ENCODE results near the gene SIMC1. TPM values are rescaled to one million over a fixed set of nuclear protein-coding genes. Genes with fewer than 3 reads are reported as not detected.
"Not testable (repeated sequence)": the region's sequence is repeated elsewhere in the genome, so short reads cannot be mapped to it uniquely, and the experiment has no call there.

Gene SIMC1
- total RNA-seq, 2 experiments from 2014 or later, result 23.5 to 24.8 TPM

DNA sequence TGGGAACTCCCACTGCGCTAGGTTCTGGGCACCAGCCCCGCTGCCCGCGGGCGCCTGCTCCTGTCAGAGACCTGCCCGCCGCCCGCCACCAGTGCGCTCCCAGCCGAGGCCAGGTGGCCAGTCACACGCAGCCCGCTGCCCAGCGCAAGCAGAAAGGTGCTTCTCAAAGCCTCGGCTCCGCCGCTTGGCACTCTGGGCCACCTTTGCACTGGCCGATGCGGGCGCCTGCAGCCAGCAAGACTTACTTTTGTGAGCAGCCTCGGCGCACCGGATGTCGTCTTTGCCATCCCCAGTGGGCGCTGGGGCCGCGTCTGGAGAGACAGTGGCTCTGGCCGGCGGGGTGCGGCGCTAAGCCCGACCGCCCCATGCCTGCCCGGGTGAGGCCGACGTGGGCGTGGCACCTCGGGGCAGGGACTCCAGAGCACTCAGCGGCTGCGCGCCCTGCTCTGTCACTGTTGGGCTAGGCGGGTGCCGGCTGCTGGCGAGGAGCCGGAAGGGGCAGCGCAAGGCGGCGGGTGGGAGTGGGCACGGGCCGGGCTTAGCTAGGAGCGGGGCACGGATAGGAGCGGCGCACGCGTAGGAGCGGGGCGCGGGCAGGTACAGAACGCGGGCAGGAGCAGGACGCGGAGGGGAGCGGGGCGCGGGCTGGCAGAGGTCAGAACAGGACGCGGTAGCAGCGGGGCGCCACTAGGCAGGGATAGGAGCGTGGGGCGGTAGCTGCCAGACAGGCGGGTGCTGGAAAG is 39.1 kb upstream of the SIMC1 start:
- Mint-ChIP-seq H3K4me3 (peak overlapping the region; percentile 68), H3K27me3 (peaks cover 25% of the 10 kb centered on the region)
- peak; percentile 14 for DNase-seq
- H3K36me3 Mint-ChIP-seq, H3K9me3 Mint-ChIP-seq, H3K4me1 Mint-ChIP-seq, H3K27ac Mint-ChIP-seq: not testable (repeated sequence)

DNA sequence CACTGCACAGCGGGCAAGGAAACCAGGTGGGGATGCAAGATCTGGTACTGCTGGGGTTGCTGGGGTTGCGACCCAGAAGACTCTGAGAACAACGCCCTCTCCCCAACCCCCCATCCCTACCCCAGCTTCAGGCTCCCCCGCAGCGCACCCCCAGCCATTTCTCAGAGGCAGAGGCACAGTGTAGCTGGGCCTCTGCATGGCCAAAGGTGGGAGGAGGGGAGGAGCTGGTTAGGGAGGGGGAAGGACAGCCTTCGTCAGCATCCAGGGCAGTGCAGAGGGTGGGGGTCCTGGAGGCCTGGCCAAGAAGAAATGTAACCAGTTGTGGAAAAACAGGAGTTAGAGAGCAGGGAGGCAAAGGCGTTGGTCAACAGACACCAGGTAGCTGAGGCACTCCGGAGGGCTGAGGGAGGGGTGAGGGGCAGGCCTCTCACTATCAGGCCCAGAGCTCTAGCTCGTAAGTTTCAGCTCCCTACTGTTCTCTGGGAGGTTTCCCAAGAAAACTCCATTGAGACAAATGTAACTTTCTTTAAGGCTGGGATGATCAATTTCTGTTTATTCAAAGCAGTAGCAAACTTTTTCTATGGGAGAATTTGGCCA is 38.3 kb upstream of the SIMC1 start:
- H3K27me3 Mint-ChIP-seq, result peaks cover 25% of the 10 kb centered on the region
- H3K27ac Mint-ChIP-seq, DNase-seq, H3K4me3 Mint-ChIP-seq, H3K4me1 Mint-ChIP-seq, H3K9me3 Mint-ChIP-seq, H3K36me3 Mint-ChIP-seq: not testable (repeated sequence)

GRCh38 chr5:176201811-176202210 is 36.4 kb upstream of the SIMC1 start:
- H3K27ac Mint-ChIP-seq, result no peak overlapping the region
- peaks cover 25% of the 10 kb centered on the region for H3K27me3 Mint-ChIP-seq
- H3K4me3 Mint-ChIP-seq, result no peak overlapping the region
- no peaks in the 10 kb centered on the region for H3K9me3 Mint-ChIP-seq
- peaks cover 4% of the 10 kb centered on the region for H3K4me1 Mint-ChIP-seq
- no peaks in the 10 kb centered on the region for H3K36me3 Mint-ChIP-seq
- no peak for DNase-seq

DNA sequence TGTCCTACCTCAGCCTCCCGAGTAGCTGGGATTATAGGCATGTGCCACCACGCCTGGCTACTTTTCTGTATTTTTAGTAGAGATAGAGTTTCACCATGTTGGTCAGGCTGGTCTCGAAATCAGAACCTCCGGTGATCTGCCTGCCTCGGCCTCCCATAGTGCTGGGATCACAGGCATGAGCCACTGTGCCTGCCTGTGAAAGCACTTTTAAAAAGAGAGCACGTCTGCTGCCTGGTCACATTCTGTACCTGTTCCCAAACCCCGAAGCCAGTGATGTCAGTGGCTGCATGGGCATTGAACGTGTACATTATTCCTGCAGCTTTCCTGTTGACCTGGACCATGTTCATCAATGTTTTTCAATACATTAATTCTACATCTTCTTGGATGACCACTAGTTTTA is 35.1 kb upstream of the SIMC1 start:
- Mint-ChIP-seq H3K27ac (no peak overlapping the region), H3K36me3 (no peaks in the 10 kb centered on the region), H3K4me1 (no peaks in the 10 kb centered on the region), H3K27me3 (peaks cover 18% of the 10 kb centered on the region), H3K9me3 (no peaks in the 10 kb centered on the region), H3K4me3 (no peak overlapping the region)
- no peak for DNase-seq

- H3K4me1 Mint-ChIP-seq, H3K36me3 Mint-ChIP-seq, H3K27ac Mint-ChIP-seq, DNase-seq, H3K4me3 Mint-ChIP-seq, H3K9me3 Mint-ChIP-seq: not testable (repeated sequence)
- peaks cover 15% of the 10 kb centered on the region for H3K27me3 Mint-ChIP-seq
Measured at GRCh38 chr5:176203535-176203934, 34.7 kb upstream of the SIMC1 start.

GRCh38 chr5:176214466-176215021 is 23.7 kb upstream of the SIMC1 start:
- not testable (repeated sequence) for H3K27me3 Mint-ChIP-seq, H3K4me3 Mint-ChIP-seq, H3K4me1 Mint-ChIP-seq, H3K27ac Mint-ChIP-seq, H3K36me3 Mint-ChIP-seq, DNase-seq, H3K9me3 Mint-ChIP-seq

- not testable (repeated sequence) for H3K36me3 Mint-ChIP-seq, H3K9me3 Mint-ChIP-seq, H3K27ac Mint-ChIP-seq, H3K27me3 Mint-ChIP-seq, DNase-seq, H3K4me1 Mint-ChIP-seq
- peak overlapping the region; percentile 11 for H3K4me3 Mint-ChIP-seq
Measured at GRCh38 chr5:176216393-176216916, 21.8 kb upstream of the SIMC1 start.

GRCh38 chr5:176217188-176217729 is 21.0 kb upstream of the SIMC1 start:
- H3K27me3 Mint-ChIP-seq, H3K4me3 Mint-ChIP-seq, H3K4me1 Mint-ChIP-seq, DNase-seq, H3K36me3 Mint-ChIP-seq, H3K27ac Mint-ChIP-seq, H3K9me3 Mint-ChIP-seq: not testable (repeated sequence)

DNA sequence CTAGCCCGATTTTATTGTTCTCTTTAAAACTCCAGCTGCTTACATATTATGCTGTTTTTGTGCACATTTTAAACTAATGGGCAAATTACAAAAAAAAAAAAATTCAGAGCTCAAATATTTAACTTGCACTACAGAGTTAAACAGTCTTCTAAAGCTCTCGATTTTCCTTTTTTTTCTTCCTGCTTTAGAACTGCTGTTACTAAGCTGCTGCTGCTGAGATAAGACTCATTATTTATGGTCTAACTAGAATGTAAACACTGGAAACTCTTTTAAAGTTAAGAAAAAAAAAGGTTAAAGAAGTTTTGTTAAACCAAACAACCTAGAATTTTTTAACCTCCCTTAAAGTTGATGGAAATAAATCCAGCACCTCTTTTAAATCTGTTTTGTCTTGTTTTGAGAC is 20.5 kb upstream of the SIMC1 start:
- not testable (repeated sequence) for H3K27ac Mint-ChIP-seq, DNase-seq, H3K36me3 Mint-ChIP-seq, H3K9me3 Mint-ChIP-seq, H3K27me3 Mint-ChIP-seq, H3K4me3 Mint-ChIP-seq, H3K4me1 Mint-ChIP-seq

GRCh38 chr5:176222006-176222405 is 16.2 kb upstream of the SIMC1 start:
- not testable (repeated sequence) for H3K36me3 Mint-ChIP-seq, H3K9me3 Mint-ChIP-seq, H3K4me3 Mint-ChIP-seq, H3K27ac Mint-ChIP-seq, H3K4me1 Mint-ChIP-seq, DNase-seq, H3K27me3 Mint-ChIP-seq

GRCh38 chr5:176228358-176228757 is 9.9 kb upstream of the SIMC1 start:
- not testable (repeated sequence) for DNase-seq, H3K36me3 Mint-ChIP-seq, H3K4me3 Mint-ChIP-seq, H3K27ac Mint-ChIP-seq, H3K4me1 Mint-ChIP-seq, H3K27me3 Mint-ChIP-seq, H3K9me3 Mint-ChIP-seq

DNA sequence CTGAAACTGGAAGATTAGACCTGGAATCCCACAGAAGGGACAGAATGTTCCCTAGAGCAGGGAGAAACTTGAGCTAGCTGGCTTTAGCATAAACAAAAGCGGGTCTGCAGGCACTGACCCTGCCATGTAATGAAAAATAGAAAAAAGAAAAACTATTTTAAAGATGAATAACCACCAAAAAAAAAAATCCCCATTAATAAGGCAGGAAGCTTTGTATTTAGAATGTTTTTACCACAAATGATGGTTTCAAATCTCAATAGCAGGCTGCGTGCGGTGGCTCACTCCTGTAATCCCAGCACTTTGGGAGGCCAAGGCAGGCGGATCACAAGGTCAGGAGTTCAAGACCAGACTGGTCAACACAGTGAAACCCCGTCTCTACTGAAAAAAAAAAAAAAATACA is 5.0 kb upstream of the SIMC1 start:
- not testable (repeated sequence) for DNase-seq, H3K27ac Mint-ChIP-seq, H3K9me3 Mint-ChIP-seq, H3K36me3 Mint-ChIP-seq, H3K4me1 Mint-ChIP-seq, H3K4me3 Mint-ChIP-seq, H3K27me3 Mint-ChIP-seq

GRCh38 chr5:176235155-176235554 is 3.1 kb upstream of the SIMC1 start:
- not testable (repeated sequence) for H3K9me3 Mint-ChIP-seq, H3K4me3 Mint-ChIP-seq, H3K27me3 Mint-ChIP-seq, H3K27ac Mint-ChIP-seq, H3K36me3 Mint-ChIP-seq, H3K4me1 Mint-ChIP-seq
- peak; percentile 19 for DNase-seq

GRCh38 chr5:176238645-176239283 is 540 bp downstream of the SIMC1 start:
- H3K27ac Mint-ChIP-seq, DNase-seq, H3K4me1 Mint-ChIP-seq, H3K36me3 Mint-ChIP-seq, H3K27me3 Mint-ChIP-seq, H3K4me3 Mint-ChIP-seq, H3K9me3 Mint-ChIP-seq: not testable (repeated sequence)

- not testable (repeated sequence) for H3K4me3 Mint-ChIP-seq, H3K36me3 Mint-ChIP-seq, H3K9me3 Mint-ChIP-seq, H3K27ac Mint-ChIP-seq, H3K27me3 Mint-ChIP-seq, DNase-seq, H3K4me1 Mint-ChIP-seq
Measured at GRCh38 chr5:176239304-176239703, 1.1 kb downstream of the SIMC1 start.

Data from activated naive CD8-positive, alpha-beta T cell treated with anti-CD3 and anti-CD28 coated beads for 36 hours (primary cell).